ENCODE results near the gene NOL3. TPM values are rescaled to one million over a fixed set of nuclear protein-coding genes. Genes with fewer than 3 reads are reported as not detected.
A peak's percentile ranks its signal among the peaks of the same experiment; 100 is the strongest.

The NOL3 gene
- total RNA-seq, 2 donors from 2014 or later, result 11.6 TPM

- Mint-ChIP-seq H3K27ac (no peak overlapping the region), H3K4me3 (peak overlapping the region; percentile 80), H3K27me3 (ENCODE audit: insufficient read depth) (no peaks in the 10 kb centered on the region), H3K4me1 (peaks cover 5% of the 10 kb centered on the region), H3K9me3 (no peaks in the 10 kb centered on the region), H3K36me3 (ENCODE audit: low read depth) (peaks cover 47% of the 10 kb centered on the region)
- Histone ChIP-seq H3K27ac (ENCODE audit: low read depth, low read length) (no peak overlapping the region), H3K27me3 (ENCODE audit: control insufficient read depth, insufficient read depth, low read length, poor library complexity, severe bottlenecking) (no peaks in the 10 kb centered on the region), H3K4me1 (ENCODE audit: control insufficient read depth, insufficient read depth, low read length) (peaks cover 7% of the 10 kb centered on the region), H3K9me3 (ENCODE audit: control insufficient read depth, low read length) (no peaks in the 10 kb centered on the region), H3K4me3 (ENCODE audit: low read length) (no peak overlapping the region), H3K36me3 (ENCODE audit: control insufficient read depth, insufficient read depth, low read length) (peaks cover 60% of the 10 kb centered on the region), H3K9ac (ENCODE audit: extremely low read depth, low read length, poor library complexity, severe bottlenecking) (no peak overlapping the region)
- 92 to 96% methylated on average over 2 to 6 of the region's 6 CpGs for WGBS, 2 experiments (ENCODE audit: insufficient coverage in 1 of 2, insufficient read length in 1 of 2)
- TF ChIP-seq, protein P1, sequence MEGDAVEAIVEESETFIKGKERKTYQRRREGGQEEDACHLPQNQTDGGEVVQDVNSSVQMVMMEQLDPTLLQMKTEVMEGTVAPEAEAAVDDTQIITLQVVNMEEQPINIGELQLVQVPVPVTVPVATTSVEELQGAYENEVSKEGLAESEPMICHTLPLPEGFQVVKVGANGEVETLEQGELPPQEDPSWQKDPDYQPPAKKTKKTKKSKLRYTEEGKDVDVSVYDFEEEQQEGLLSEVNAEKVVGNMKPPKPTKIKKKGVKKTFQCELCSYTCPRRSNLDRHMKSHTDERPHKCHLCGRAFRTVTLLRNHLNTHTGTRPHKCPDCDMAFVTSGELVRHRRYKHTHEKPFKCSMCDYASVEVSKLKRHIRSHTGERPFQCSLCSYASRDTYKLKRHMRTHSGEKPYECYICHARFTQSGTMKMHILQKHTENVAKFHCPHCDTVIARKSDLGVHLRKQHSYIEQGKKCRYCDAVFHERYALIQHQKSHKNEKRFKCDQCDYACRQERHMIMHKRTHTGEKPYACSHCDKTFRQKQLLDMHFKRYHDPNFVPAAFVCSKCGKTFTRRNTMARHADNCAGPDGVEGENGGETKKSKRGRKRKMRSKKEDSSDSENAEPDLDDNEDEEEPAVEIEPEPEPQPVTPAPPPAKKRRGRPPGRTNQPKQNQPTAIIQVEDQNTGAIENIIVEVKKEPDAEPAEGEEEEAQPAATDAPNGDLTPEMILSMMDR (conservative IDR thresholded peaks at IDR 0.05), result no peak
- no peak for DNase-seq
Measured at GRCh38 chr16:67194260-67194659, 23.9 kb downstream of the NOL3 start.

GRCh38 chr16:67195676-67196075 lies 25.3 kb downstream of the NOL3 start:
- Histone ChIP-seq H3K27ac (ENCODE audit: low read depth, low read length) (no peak overlapping the region), H3K9me3 (ENCODE audit: control insufficient read depth, low read length) (no peaks in the 10 kb centered on the region), H3K27me3 (ENCODE audit: control insufficient read depth, insufficient read depth, low read length, poor library complexity, severe bottlenecking) (no peaks in the 10 kb centered on the region), H3K9ac (ENCODE audit: extremely low read depth, low read length, poor library complexity, severe bottlenecking) (no peak overlapping the region), H3K4me1 (ENCODE audit: control insufficient read depth, insufficient read depth, low read length) (peaks cover 7% of the 10 kb centered on the region), H3K36me3 (ENCODE audit: control insufficient read depth, insufficient read depth, low read length) (peaks cover 65% of the 10 kb centered on the region), H3K4me3 (ENCODE audit: low read length) (no peak overlapping the region)
- H3K27ac Mint-ChIP-seq, result no peak overlapping the region
- no peaks in the 10 kb centered on the region for H3K9me3 Mint-ChIP-seq
- TF ChIP-seq, protein P1 (conservative IDR thresholded peaks at IDR 0.05), result no peak
- WGBS, 2 experiments (ENCODE audit: insufficient coverage in 1 of 2, insufficient read length in 1 of 2), result 92 to 100% methylated on average over 2 to 5 of the region's 5 CpGs
- no peak for DNase-seq
- H3K4me3 Mint-ChIP-seq, result no peak overlapping the region
- H3K36me3 Mint-ChIP-seq (ENCODE audit: low read depth), result peaks cover 49% of the 10 kb centered on the region
- H3K4me1 Mint-ChIP-seq, result peaks cover 8% of the 10 kb centered on the region
- H3K27me3 Mint-ChIP-seq (ENCODE audit: insufficient read depth), result no peaks in the 10 kb centered on the region

GRCh38 chr16:67196881-67197280 lies 26.5 kb downstream of the NOL3 start:
- Mint-ChIP-seq H3K27me3 (ENCODE audit: insufficient read depth) (no peaks in the 10 kb centered on the region), H3K4me3 (no peak overlapping the region), H3K36me3 (ENCODE audit: low read depth) (peaks cover 49% of the 10 kb centered on the region), H3K9me3 (no peaks in the 10 kb centered on the region), H3K4me1 (peaks cover 8% of the 10 kb centered on the region), H3K27ac (no peak overlapping the region)
- no peaks in the 10 kb centered on the region for H3K9me3 ChIP-seq (ENCODE audit: control insufficient read depth, low read length)
- TF ChIP-seq, protein P1 (conservative IDR thresholded peaks at IDR 0.05), result no peak
- peaks cover 5% of the 10 kb centered on the region for H3K4me1 ChIP-seq (ENCODE audit: control insufficient read depth, insufficient read depth, low read length)
- DNase-seq, result no peak
- H3K9ac ChIP-seq (ENCODE audit: extremely low read depth, low read length, poor library complexity, severe bottlenecking), result no peak overlapping the region
- H3K27me3 ChIP-seq (ENCODE audit: control insufficient read depth, insufficient read depth, low read length, poor library complexity, severe bottlenecking), result no peaks in the 10 kb centered on the region
- peaks cover 69% of the 10 kb centered on the region for H3K36me3 ChIP-seq (ENCODE audit: control insufficient read depth, insufficient read depth, low read length)
- no peak overlapping the region for H3K27ac ChIP-seq (ENCODE audit: low read depth, low read length)
- H3K4me3 ChIP-seq (ENCODE audit: low read length), result no peak overlapping the region
- 100% methylated on average over 1 of the region's 1 CpG; no CpG with 5 or more reads in 1 of the 2 experiments for WGBS, 2 experiments (ENCODE audit: insufficient coverage in 1 of 2, insufficient read length in 1 of 2)
